Right lung (tissue), 10 donors: ENCODE measurements around the gene CES2. TPM values are rescaled to one million over a fixed set of nuclear protein-coding genes. Genes with fewer than 3 reads are reported as not detected.
"Not testable (repeated sequence)": the region's sequence is repeated elsewhere in the genome, so short reads cannot be mapped to it uniquely, and the experiment has no call there.

Experiments used
- DNase-seq, 2 donors: peaks; one replicate each; pipeline ENCODE4 v3.0.0-alpha.2; 2013
- long read RNA-seq, 8 donors: transcript quantifications; one replicate each; lab custom pipeline, GENCODE V29; 2026
- polyA plus RNA-seq, 5 donors: library from polyadenylated mRNA; unstranded; fragments of 120-200 nt; gene quantifications; one replicate each; pipeline versions ENCODE4 v1.2.1 to v1.2.3, GENCODE V29; 2013; ENCODE audit warnings: inconsistent platforms in 1 of 5, low replicate concordance in 1 of 5; ENCODE audit not compliant: insufficient read length in 5 of 5, insufficient read depth in 1 of 5

CES2 gene
- 10 to 100 TPM; 30.8 to 37.9 (median 36.0) TPM for polyA plus RNA-seq
- long read RNA-seq, donor 1, transcript CES2-201 (12 exons, 3,927 nt): major isoform, 7 of 13 reads
- long read RNA-seq, donor 1, partial matches to known transcripts: 0 of 13 reads
- long read RNA-seq, donor 1, other reads (novel, unspliced or antisense): 0 of 13 reads
- long read RNA-seq, donor 2, partial matches to known transcripts: 0 of 4 reads
- long read RNA-seq, donor 2, other reads (novel, unspliced or antisense): 0 of 4 reads
- long read RNA-seq, donor 3, partial matches to known transcripts: 31 of 35 reads
- long read RNA-seq, donor 3, other reads (novel, unspliced or antisense): 0 of 35 reads
- long read RNA-seq, donor 4, partial matches to known transcripts: 0 of 5 reads
- long read RNA-seq, donor 4, other reads (novel, unspliced or antisense): 0 of 5 reads
- long read RNA-seq, donor 5, transcript CES2-201 (12 exons, 3,927 nt): major isoform, 5 of 8 reads
- long read RNA-seq, donor 5, partial matches to known transcripts: 0 of 8 reads
- long read RNA-seq, donor 5, other reads (novel, unspliced or antisense): 0 of 8 reads
- long read RNA-seq, donor 6, partial matches to known transcripts: 18 of 23 reads
- long read RNA-seq, donor 6, other reads (novel, unspliced or antisense): 0 of 23 reads
- long read RNA-seq, donor 7, transcript CES2-201 (12 exons, 3,927 nt): major isoform, 5 of 8 reads
- long read RNA-seq, donor 7, partial matches to known transcripts: 0 of 8 reads
- long read RNA-seq, donor 7, other reads (novel, unspliced or antisense): 0 of 8 reads
- long read RNA-seq, donor 8, partial matches to known transcripts: 0 of 1 reads
- long read RNA-seq, donor 8, other reads (novel, unspliced or antisense): 0 of 1 reads

GRCh38 chr16:66935314-66936011, at the start of gene CES2:
Gene CES2 (plus strand): TSS chr16:66935516. CDS start chr16:66935636, 120 bp downstream.
- DNase-seq: no peak

GRCh38 chr16:66886321-66886720, 49.0 kb upstream of the CES2 start:
- DNase-seq: no peak

GRCh38 chr16:66886914-66887313, 48.4 kb upstream of the CES2 start:
- no peak for DNase-seq

GRCh38 chr16:66888647-66889615, 46.4 kb upstream of the CES2 start:
- DNase-seq: no peak

GRCh38 chr16:66889622-66890021, 45.7 kb upstream of the CES2 start:
- no peak for DNase-seq

- no peak for DNase-seq
Observed at GRCh38 chr16:66890799-66891198, 44.5 kb upstream of the CES2 start.

GRCh38 chr16:66891360-66891759, 44.0 kb upstream of the CES2 start:
- no peak for DNase-seq

GRCh38 chr16:66891797-66892196, 43.5 kb upstream of the CES2 start:
- DNase-seq: no peak

GRCh38 chr16:66894055-66894454, 41.3 kb upstream of the CES2 start:
- DNase-seq: no peak

GRCh38 chr16:66894948-66895688, 40.2 kb upstream of the CES2 start:
- peak; percentile 61 to 78 for DNase-seq

- DNase-seq: no peak
Observed at GRCh38 chr16:66895689-66895979, 39.7 kb upstream of the CES2 start.

- DNase-seq: no peak
Observed at GRCh38 chr16:66895999-66896398, 39.3 kb upstream of the CES2 start.

- DNase-seq: not testable (repeated sequence)
Observed at GRCh38 chr16:66896682-66897081, 38.6 kb upstream of the CES2 start.

- no peak for DNase-seq
Observed at GRCh38 chr16:66898207-66898606, 37.1 kb upstream of the CES2 start.

GRCh38 chr16:66898933-66899309, 36.4 kb upstream of the CES2 start:
- no peak for DNase-seq

GRCh38 chr16:66899310-66899944, 35.9 kb upstream of the CES2 start:
- DNase-seq: no peak

GRCh38 chr16:66899945-66900710, 35.2 kb upstream of the CES2 start:
- DNase-seq: peak; percentile 84 to 86

GRCh38 chr16:66900721-66901441, 34.4 kb upstream of the CES2 start:
- no peak for DNase-seq
